Ectodermal cell (in vitro differentiated cells): ENCODE results near the gene XPO6.

Source experiments
- H3K27ac ChIP-seq: 2 replicates; pipeline ENCODE4 v1.7.0; 2013; ENCODE audit warnings: mild to moderate bottlenecking, low read depth, low read length; ENCODE audit not compliant: insufficient read depth, poor library complexity, severe bottlenecking
- H3K27me3 ChIP-seq: 2 replicates; pipeline ENCODE4 v1.7.0; 2013; ENCODE audit warnings: mild to moderate bottlenecking, low read length; ENCODE audit not compliant: insufficient read depth, control insufficient read depth, poor library complexity, severe bottlenecking
- H3K36me3 ChIP-seq: one replicate; pipeline ENCODE4 v1.7.0; 2013; ENCODE audit warnings: low read length; ENCODE audit not compliant: control insufficient read depth, insufficient read depth
- H3K4me1 ChIP-seq: one replicate; pipeline ENCODE4 v1.7.0; 2013; ENCODE audit warnings: low read length; ENCODE audit not compliant: control insufficient read depth, insufficient read depth
- H3K4me3 ChIP-seq: 2 replicates; pipeline ENCODE4 v1.7.0; 2013; ENCODE audit warnings: low read depth, low read length, control low read depth; ENCODE audit not compliant: insufficient read depth
- H3K9me3 ChIP-seq: 2 replicates; pipeline ENCODE4 v1.7.0; 2013; ENCODE audit warnings: mild to moderate bottlenecking, low read length, moderate library complexity; ENCODE audit not compliant: control insufficient read depth
- WGBS, 2 experiments: methylation state at CpG; one replicate each; pipeline ENCODE4 v1.1.7; 2013; ENCODE audit warnings: missing lambda C conversion rate in 2 of 2; 5-methylcytosine and 5-hydroxymethylcytosine counted together

The XPO6 gene

DNA sequence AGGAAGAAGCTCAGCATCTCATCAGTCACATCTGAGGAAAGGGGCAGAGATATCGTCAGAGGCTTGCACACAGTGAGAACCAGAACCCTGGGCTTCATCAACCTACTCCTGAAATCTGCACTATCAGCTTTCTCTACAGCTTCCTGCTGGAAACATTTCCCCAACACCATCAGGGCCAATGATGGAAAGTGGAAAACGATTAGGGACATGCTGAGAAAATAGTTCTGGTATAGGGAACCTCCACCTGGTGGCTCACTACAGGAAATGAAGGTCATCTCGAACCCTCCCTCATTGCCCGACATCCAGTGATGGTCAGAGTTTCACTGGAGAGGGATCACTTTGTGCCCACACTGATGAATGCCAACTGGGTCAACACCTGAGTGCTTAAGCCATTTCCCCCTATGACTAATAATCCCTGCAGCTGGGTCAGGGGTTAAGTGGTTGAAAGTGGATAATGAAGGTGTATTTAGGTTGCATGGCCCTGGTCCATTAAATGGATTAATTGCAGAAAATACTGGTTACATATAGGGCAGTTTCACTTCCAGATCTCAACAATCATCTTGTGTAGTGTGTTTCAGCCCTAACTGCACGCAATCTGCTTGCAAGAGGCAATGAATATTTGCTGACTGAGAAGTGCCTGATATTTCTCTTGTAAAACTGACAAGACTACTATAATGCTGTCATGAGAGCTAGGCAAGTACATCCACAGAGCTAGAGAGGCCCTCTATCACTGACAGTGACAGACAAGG lies 105.1 kb downstream of the XPO6 start:
- Histone ChIP-seq H3K27me3 (no peaks in the 10 kb centered on the region), H3K4me3 (no peak overlapping the region), H3K9me3 (no peaks in the 10 kb centered on the region), H3K27ac (no peak overlapping the region), H3K4me1 (no peaks in the 10 kb centered on the region), H3K36me3 (peaks cover 65% of the 10 kb centered on the region)
- 95 to 97% methylated on average over 5 of the region's 5 CpGs for WGBS, 2 experiments

GRCh38 chr16:28105954-28106353 lies 105.8 kb downstream of the XPO6 start:
- H3K9me3 ChIP-seq = no peaks in the 10 kb centered on the region
- H3K4me1 ChIP-seq = no peaks in the 10 kb centered on the region
- H3K4me3 ChIP-seq = no peak overlapping the region
- 96% methylated on average over 7 of the region's 7 CpGs for WGBS, 2 experiments
- peaks cover 68% of the 10 kb centered on the region for H3K36me3 ChIP-seq
- H3K27ac ChIP-seq = no peak overlapping the region
- H3K27me3 ChIP-seq = no peaks in the 10 kb centered on the region

DNA sequence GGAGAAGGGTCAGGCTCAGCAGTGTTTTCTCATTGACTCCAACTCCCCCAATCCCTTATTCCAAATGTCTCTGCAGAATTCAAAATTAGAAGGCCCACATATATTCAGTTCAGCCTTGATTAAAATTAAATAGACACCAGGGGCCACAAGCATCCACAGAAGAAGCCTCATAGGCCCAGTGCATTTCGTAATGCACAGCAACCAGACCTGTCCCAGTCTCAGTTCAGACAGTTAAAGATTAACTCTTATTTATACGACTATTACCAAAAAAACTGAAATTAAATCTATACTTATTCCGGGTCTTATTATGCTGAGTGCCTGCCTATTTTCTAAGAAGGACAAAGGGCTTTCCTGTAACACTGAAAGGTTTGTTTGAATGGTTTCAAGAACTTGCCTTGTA lies 106.5 kb downstream of the XPO6 start:
- Histone ChIP-seq H3K9me3 (no peaks in the 10 kb centered on the region), H3K4me3 (no peak overlapping the region), H3K27me3 (no peaks in the 10 kb centered on the region), H3K36me3 (peaks cover 65% of the 10 kb centered on the region), H3K27ac (no peak overlapping the region), H3K4me1 (no peaks in the 10 kb centered on the region)
- WGBS, 2 experiments = 91 to 96% methylated on average over 3 of the region's 3 CpGs

GRCh38 chr16:28104404-28104803 lies 107.4 kb downstream of the XPO6 start:
- 95% methylated on average over 16 of the region's 16 CpGs for whole genome bisulfite sequencing, 2 experiments
- no peak overlapping the region for H3K4me3 ChIP-seq
- H3K4me1 ChIP-seq = no peaks in the 10 kb centered on the region
- no peaks in the 10 kb centered on the region for H3K27me3 ChIP-seq
- H3K27ac ChIP-seq = no peak overlapping the region
- no peaks in the 10 kb centered on the region for H3K9me3 ChIP-seq
- peaks cover 61% of the 10 kb centered on the region for H3K36me3 ChIP-seq

- no peaks in the 10 kb centered on the region for H3K4me1 ChIP-seq
- H3K4me3 ChIP-seq = no peak overlapping the region
- H3K27me3 ChIP-seq = no peaks in the 10 kb centered on the region
- H3K27ac ChIP-seq = no peak overlapping the region
- WGBS, 2 experiments = 95% methylated on average over 14 of the region's 14 CpGs
- peaks cover 61% of the 10 kb centered on the region for H3K36me3 ChIP-seq
- no peaks in the 10 kb centered on the region for H3K9me3 ChIP-seq
Measured at GRCh38 chr16:28103516-28104170, 108.1 kb downstream of the XPO6 start.

DNA sequence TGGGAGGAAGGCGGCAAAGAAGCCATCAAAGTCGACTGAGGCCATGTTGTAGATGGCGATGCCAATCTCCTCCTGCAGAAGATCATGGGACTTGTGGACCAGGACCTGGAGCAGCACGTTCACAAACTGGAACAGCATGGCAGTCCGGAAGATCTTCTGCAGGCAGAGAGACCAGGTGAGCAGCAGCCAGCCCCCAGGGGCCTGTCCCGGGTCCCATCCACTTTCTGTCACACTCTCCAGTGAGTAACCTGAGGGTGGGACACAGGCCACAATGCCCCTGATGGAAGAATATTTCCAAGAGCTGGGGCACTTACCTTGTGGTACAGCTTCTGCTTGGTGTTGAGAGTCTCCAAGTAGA lies 110.3 kb downstream of the XPO6 start:
- Histone ChIP-seq H3K4me1 (no peaks in the 10 kb centered on the region), H3K27me3 (no peaks in the 10 kb centered on the region), H3K27ac (no peak overlapping the region), H3K4me3 (no peak overlapping the region), H3K36me3 (peaks cover 48% of the 10 kb centered on the region), H3K9me3 (no peaks in the 10 kb centered on the region)
- 97 to 98% methylated on average over 6 of the region's 6 CpGs for WGBS, 2 experiments

DNA sequence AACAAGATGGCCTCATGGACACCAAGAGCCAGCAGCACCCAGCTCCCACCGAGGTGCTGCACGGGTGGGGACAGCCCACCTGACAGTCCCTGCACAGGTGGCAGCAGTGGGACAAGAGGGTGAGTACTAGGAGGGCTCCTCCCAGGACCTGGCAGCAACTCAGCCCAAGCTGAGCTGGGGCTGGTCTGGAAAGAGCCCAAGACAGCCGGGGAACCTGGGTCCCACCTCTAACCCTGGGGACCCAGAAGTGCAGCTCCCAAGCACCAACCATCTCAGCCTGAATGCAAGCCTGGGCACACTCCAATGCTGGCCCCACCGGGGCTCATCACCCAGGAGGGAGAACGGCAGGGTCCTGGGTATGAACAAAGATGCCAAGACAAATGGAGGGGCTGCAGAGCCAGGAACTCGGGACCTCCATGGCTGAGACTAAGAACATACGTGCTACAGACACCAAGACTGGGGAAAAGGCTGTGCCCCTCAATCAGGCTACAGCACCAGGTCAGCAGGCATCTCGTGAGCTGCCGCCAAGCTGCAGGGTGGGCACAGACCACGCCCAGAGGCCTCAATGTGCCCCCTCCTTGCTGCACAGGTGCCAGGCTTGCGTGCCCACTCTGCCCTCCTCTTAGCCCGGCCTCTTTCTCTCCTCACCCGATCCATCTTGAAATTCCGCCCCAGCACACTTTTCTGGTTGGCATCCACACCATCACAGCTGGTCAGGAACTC lies 110.8 kb downstream of the XPO6 start:
- H3K36me3 ChIP-seq = peaks cover 43% of the 10 kb centered on the region
- H3K4me1 ChIP-seq = no peaks in the 10 kb centered on the region
- no peaks in the 10 kb centered on the region for H3K27me3 ChIP-seq
- H3K27ac ChIP-seq = no peak overlapping the region
- 96% methylated on average over 14 of the region's 14 CpGs for WGBS, 2 experiments
- H3K4me3 ChIP-seq = no peak overlapping the region
- H3K9me3 ChIP-seq = no peaks in the 10 kb centered on the region

DNA sequence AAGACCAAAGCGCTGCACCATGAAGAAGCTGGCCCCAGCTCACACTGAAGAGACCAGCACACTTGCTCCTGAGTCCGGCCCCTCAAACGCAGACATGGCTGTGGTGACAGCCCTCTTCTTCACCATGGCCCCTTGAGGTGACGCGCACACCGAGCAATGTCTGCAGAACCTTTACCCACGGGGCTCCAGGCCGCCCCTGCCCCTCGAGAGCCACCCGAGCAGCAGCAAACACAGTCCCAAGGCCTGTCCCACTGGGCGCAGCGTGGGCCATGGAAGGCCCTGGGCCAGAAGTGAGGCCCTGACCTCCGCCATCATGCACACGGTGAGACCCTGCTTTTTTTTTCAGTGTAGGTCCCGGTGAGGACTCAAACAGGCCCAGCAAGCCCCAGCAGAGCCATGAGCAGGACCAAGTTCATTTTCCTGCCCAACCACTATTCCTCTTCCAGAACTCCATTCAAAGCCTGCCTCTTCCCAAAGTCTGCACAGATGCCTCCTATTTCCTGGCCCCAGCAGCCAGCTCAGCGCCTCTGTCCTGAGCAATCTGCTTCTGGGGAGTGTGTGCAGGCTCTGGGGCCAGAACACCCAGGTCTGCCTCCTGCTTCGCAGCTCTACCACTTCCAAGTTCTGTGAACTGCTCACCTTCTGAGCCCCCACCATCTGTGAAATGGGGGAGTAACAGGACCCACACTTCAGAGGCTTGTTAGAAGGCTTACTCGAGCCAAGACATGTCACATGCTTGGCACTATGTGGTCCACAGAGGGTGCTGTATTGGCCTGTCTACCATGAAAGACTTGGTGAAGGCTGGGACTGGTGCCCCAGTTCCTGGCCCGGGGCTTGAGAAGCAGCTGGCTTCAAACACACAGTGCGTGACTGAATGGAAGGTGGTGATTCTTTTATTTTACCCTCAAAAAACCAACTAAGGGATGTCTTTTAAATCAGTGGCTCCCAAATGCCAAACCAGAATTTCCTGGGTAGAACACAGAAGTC lies 112.5 kb downstream of the XPO6 start:
- Histone ChIP-seq H3K4me1 (no peaks in the 10 kb centered on the region), H3K4me3 (no peak overlapping the region), H3K36me3 (peaks cover 26% of the 10 kb centered on the region), H3K27me3 (no peaks in the 10 kb centered on the region), H3K27ac (no peak overlapping the region), H3K9me3 (no peaks in the 10 kb centered on the region)
- WGBS, 2 experiments = 94% methylated on average over 20 of the region's 20 CpGs

DNA sequence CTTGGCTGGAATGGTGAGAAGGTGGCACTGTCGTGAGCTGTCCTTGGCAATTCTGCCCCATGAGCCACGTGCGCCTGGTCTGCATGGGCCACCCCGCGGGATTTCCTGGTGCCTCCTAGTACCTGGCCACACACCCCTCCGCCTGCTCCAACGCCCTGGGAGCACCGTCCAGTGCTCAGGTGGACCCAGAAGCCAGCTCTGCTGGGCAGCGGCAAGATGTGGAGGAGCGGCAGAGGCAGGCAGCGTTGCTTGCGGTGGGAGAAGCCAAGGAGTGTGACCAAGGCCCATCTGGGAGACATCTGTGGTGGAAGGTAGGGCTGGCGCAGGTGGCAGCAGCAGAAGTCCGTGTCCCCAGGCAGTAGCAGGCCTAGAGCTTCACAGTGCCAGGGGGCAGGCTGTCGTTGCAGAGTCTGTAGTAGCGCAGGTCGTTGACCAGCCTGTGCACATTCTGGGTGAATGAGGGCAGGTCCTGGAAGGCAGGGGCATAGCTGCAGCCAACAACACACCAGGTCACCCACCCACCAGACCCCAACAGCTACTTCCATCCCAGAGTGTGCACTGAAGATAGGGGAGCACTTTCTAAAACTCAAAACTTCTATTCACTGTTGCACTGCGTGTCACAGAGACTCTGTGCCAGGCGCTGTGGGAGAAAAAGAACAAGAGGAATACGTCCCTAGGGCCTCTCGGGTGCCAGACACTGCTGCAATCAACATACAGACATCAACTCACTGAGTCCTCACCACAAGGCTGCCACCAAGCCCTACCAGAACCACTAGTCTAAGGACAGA lies 113.4 kb downstream of the XPO6 start:
- no peaks in the 10 kb centered on the region for H3K9me3 ChIP-seq
- no peaks in the 10 kb centered on the region for H3K27me3 ChIP-seq
- H3K4me3 ChIP-seq = no peak overlapping the region
- peaks cover 4% of the 10 kb centered on the region for H3K4me1 ChIP-seq
- H3K36me3 ChIP-seq = peaks cover 18% of the 10 kb centered on the region
- H3K27ac ChIP-seq = no peak overlapping the region
- WGBS, 2 experiments = 94 to 96% methylated on average over 21 of the region's 21 CpGs
